Choroid plexus epithelial cell (primary cell): ENCODE data around the gene ASXL3.

Experiments
- DNase-seq: peaks from one replicate; pipeline ENCODE4 v3.0.0-alpha.2; 2010; ENCODE audit warnings: low read depth
- H3K4me3 ChIP-seq: 2 replicates; pipeline ENCODE4 v1.5.1; 2011; ENCODE audit warnings: low read depth, mild to moderate bottlenecking, control low read depth, low read length, moderate library complexity
- CTCF ChIP-seq: conservative IDR thresholded peaks from 2 replicates; pipeline ENCODE4 v1.5.1; 2011; ENCODE audit warnings: low read depth, mild to moderate bottlenecking, control low read depth, inconsistent platforms, low read length, moderate library complexity

The ASXL3 gene

DNA sequence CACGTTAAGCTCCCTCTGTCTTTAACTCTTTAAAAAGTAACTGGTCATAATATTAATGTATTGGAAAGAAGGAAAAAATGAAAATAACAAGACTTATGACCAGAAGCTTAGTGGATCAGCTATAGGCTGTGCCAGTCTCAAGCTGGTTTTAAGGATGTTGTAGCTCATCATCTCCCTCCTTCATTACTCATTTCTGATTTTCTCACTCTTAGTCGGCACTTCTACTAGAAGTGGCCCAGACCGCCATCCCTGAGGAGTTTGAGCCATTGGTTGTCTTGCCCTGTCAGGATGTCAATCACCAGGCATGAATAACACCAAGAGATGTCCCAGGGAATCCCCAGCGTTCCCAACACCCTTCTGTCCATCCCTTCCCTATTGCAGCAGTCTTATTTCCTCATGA, 151.5 kb downstream of the ASXL3 start:
- TF ChIP-seq CTCF, result no peak
- no peak for DNase-seq
- no peak overlapping the region for H3K4me3 ChIP-seq

- TF ChIP-seq CTCF, result no peak
- no peak overlapping the region for H3K4me3 ChIP-seq
- DNase-seq, result no peak
Observed at GRCh38 chr18:33733376-33733775, 155.4 kb downstream of the ASXL3 start.

DNA sequence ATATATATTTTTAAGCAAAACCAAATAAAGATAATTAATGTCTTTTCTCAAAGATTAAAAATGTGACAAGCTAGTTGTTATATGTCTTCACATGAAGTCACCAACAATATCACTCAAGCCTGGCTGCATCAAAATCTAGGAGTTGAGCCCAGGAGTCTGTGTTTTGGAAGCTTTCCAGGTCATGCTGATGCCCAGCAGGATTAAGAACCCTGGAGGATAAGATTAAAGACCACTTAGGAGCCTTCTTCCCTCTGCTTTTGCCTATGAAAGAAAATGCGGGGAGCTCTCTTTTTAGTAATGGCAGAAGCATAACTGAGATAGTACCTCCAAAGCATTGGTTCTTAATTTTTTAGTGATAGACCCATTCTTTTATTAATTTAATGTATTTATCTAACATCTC, 157.4 kb downstream of the ASXL3 start:
- no peak overlapping the region for H3K4me3 ChIP-seq
- DNase-seq, result no peak
- TF ChIP-seq CTCF, result no peak

GRCh38 chr18:33741760-33742159, 163.7 kb downstream of the ASXL3 start:
- no peak overlapping the region for H3K4me3 ChIP-seq
- DNase-seq, result no peak
- TF ChIP-seq CTCF, result no peak

- peak; percentile 19 for TF ChIP-seq CTCF
- DNase-seq, result no peak
Observed at GRCh38 chr18:33744032-33744697, 166.1 kb downstream of the ASXL3 start.

DNA sequence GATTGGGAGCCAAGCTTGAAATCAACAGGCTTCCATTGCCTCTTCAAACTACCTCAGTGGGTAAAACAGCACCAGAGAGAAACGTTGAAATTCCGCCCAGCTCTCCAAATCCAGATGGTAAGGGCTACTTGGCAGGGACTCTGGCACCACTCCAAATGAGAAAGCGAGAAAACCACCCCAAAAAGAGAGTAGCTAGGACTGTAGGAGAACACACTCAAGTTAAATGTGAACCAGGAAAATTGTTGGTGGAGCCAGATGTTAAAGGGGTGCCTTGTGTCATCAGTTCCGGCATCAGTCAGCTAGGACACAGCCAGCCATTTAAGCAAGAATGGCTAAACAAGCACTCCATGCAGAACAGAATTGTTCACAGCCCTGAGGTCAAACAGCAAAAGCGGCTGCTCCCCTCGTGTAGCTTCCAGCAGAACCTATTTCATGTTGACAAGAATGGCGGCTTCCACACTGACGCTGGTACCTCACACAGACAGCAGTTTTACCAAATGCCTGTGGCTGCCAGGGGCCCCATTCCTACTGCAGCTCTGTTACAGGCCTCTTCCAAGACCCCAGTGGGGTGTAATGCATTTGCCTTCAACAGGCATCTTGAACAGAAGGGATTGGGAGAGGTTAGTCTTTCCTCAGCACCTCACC, 167.3 kb downstream of the ASXL3 start:
- H3K4me3 ChIP-seq, result no peak overlapping the region
- DNase-seq, result no peak
- no peak for TF ChIP-seq CTCF

More at GRCh38 chr18:33744032-33744697, 166.1 kb downstream of the ASXL3 start:
- H3K4me3 ChIP-seq, result no peak overlapping the region

GRCh38 chr18:33745871-33746545, 168.0 kb downstream of the ASXL3 start:
- no peak for TF ChIP-seq CTCF
- H3K4me3 ChIP-seq, result no peak overlapping the region
- no peak for DNase-seq
